Spinal cord (tissue), 10 donors: ENCODE data around the gene CCP110. TPM values are rescaled to one million over a fixed set of nuclear protein-coding genes. Genes with fewer than 3 reads are reported as not detected.
A peak's percentile ranks its signal among the peaks of the same experiment; 100 is the strongest.
"Not testable (repeated sequence)": the region's sequence is repeated elsewhere in the genome, so short reads cannot be mapped to it uniquely, and the experiment has no call there.

Experiments
- DNase-seq, 6 donors: peaks; one replicate each; pipeline versions ENCODE4 v3.0.0 to v3.0.0-alpha.2; 2013 to 2015; ENCODE audit warnings: low spot score in 6 of 6, low read depth in 4 of 6
- H3K27ac ChIP-seq: one replicate; pipeline ENCODE4 v1.5.1; 2013; ENCODE audit warnings: low read depth, low read length, control low read depth
- H3K27me3 ChIP-seq: one replicate; pipeline ENCODE4 v1.6.1; 2013; ENCODE audit warnings: low read length; ENCODE audit not compliant: control insufficient read depth, insufficient read depth
- H3K36me3 ChIP-seq: one replicate; pipeline ENCODE4 v1.6.1; 2013; ENCODE audit warnings: low read length; ENCODE audit not compliant: control insufficient read depth, insufficient read depth
- H3K4me1 ChIP-seq: one replicate; pipeline ENCODE4 v1.6.1; 2013; ENCODE audit warnings: low read length; ENCODE audit not compliant: control insufficient read depth, insufficient read depth
- H3K4me3 ChIP-seq: one replicate; pipeline ENCODE4 v1.5.1; 2013; ENCODE audit warnings: low read depth, low read length, control low read depth
- H3K9me3 ChIP-seq: one replicate; pipeline ENCODE4 v1.6.1; 2013; ENCODE audit warnings: low read length; ENCODE audit not compliant: control insufficient read depth, insufficient read depth
- WGBS: methylation state at CpG from one replicate; pipeline ENCODE4 v1.1.5; 2013; ENCODE audit warnings: missing lambda C conversion rate; ENCODE audit not compliant: insufficient coverage; 5-methylcytosine and 5-hydroxymethylcytosine counted together
- polyA plus RNA-seq, 2 donors: library from polyadenylated mRNA; unstranded; fragments of 120-200 nt; gene quantifications; one replicate each; pipeline ENCODE4 v1.2.1, GENCODE V29; 2013; ENCODE audit not compliant: insufficient read length in 2 of 2
- total RNA-seq, 2 donors: library from RNA; depleted of rRNA in 1 of 2; stranded (reverse); fragments of 120-200 nt in 1 of 2; fragments of >200 nt in 1 of 2; gene quantifications; one replicate each; pipeline versions ENCODE4 v1.2.3 to v1.2.4, GENCODE V29; 2013 to 2014
- donor health status: healthy.

CCP110 gene
- total and polyA plus RNA-seq, 4 donors: 24.5 to 78.1 (median 39.1) TPM

DNA sequence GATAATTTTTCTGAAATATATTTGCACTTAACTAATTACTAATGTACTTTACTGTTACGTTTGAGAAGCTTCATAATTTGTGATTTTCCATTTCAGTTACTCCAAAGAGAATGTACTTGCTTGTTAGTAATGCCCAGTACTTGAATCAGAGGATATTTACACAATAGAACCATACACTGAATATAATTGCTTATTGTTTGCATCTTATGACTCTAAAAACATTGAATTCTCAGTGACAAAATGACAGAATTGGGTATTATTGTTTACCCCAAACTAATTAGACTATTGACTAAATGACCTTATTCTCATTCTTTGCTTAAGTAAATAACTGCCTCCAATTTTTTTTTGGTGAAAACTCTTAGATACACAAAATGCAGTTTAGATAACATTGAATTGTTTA lies 8.9 kb downstream of the CCP110 start:
- WGBS: no CpG with 5 or more reads among the region's 1 CpG
- Histone ChIP-seq H3K27me3 (no peaks in the 10 kb centered on the region), H3K4me1 (no peaks in the 10 kb centered on the region), H3K4me3 (no peak overlapping the region), H3K9me3 (no peaks in the 10 kb centered on the region), H3K27ac (no peak overlapping the region), H3K36me3 (peaks cover 19% of the 10 kb centered on the region)
- no peak for DNase-seq

DNA sequence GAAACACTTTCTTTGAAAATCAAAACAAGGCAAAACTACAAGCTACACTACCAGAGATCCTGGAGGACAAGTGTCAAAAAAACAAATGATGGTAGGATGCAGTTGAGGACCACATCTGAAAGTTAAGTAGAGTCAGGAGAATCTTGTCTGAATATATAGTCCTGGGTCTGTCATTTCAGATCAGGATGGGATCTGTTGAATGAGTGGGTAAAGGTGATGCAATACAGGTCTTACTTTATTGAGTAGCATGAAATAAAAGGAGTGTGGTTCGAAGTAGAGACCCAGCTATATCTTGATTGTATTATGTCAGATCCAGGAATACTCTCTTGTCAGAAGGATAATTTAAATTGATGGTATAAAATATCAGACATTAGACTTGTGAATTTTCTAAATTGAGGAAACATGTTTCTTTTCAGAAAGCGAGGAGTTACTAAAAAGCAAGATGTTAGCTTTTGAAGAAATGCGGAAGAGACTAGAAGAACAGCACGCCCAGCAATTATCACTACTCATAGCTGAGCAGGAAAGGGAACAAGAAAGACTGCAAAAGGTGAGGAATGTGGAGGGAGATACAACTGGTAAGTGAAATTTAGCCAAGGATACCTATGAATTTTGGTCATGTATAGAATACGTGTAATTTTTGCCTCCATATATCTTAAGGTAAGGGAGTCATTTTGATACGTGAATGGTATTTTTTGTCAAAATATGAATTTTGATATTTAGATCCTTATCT lies 16.7 kb downstream of the CCP110 start:
- Histone ChIP-seq H3K4me3 (no peak overlapping the region), H3K36me3 (peaks cover 26% of the 10 kb centered on the region)

DNA sequence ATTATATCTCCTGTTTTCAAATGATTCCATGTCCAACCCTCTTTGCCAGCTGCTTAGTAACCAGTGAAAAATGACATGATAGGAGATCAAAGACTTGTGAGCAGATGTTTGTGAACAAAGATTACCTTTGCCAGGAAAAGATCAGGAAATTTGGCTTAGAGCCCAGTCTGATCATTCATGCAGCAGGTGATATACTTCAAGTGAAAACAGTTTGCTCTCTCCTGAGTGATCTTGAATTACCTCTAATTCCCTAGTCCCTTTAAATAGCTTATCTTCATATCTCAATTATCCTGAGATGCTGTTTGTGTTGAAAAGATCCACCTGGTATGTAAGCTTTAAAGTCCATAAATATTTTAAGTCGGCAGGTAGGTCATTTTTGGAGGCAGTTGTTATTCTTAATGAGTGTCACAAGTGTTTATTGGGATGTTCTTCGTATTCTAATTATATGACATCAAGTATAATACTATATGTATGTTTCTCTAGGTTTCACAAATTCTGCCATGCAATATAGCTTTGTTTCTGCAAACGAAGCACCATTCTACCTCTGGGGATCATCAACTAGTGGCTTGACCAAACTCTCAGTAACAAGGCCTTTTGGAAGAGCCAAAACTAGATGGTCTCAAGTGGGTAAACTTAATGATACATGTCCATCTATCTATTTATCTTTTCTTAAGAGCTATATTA lies 18.5 kb downstream of the CCP110 start:
- no CpG with 5 or more reads among the region's 3 CpGs for WGBS
- peaks cover 31% of the 10 kb centered on the region for H3K36me3 ChIP-seq
- peak in 1 of 6 donors; percentile 40 for DNase-seq

More for the DNA sequence above, 16.7 kb downstream of the CCP110 start:
- no peaks in the 10 kb centered on the region for H3K4me1 ChIP-seq
- no peak overlapping the region for H3K27ac ChIP-seq
- no peaks in the 10 kb centered on the region for H3K27me3 ChIP-seq
- DNase-seq: no peak
- 100% methylated on average over 1 of the region's 6 CpGs for WGBS
- no peaks in the 10 kb centered on the region for H3K9me3 ChIP-seq

DNA sequence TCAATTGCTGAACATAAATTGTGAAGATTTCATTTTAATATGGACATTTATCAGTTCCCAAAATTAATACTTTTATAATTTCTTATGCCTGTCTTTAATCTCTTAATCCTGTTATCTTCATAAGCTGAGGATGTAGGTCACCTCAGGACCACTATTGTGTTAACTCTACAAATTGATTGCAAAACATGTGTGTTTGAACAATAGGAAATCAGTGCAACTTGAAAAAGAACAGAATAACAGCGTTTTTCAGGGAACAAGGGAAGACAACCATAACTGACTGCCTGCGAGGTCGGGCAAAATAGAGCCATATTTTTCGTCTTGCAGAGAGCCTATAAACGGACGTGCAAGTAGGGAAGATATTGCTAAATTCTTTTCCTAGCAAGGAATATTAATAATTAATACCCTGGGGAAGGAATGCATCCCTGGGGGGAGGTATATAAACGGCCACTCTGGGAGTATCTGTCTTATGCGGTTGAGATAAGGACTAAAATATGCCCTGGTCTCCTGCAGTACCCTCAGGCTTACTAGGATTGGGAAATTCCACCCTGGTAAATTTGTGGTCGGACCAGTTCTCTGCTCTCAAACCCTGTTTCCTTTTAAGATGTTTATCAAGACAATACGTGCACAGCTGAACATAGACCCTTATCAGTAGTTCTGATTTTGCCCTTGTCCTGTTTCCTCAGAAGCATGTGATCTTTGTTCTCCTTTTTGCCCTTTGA lies 19.7 kb downstream of the CCP110 start:
- H3K4me3 ChIP-seq, H3K27me3 ChIP-seq, H3K27ac ChIP-seq, H3K4me1 ChIP-seq, H3K9me3 ChIP-seq, DNase-seq: not testable (repeated sequence)
- peaks cover 25% of the 10 kb centered on the region for H3K36me3 ChIP-seq
- WGBS: 92% methylated on average over 4 of the region's 10 CpGs

More for the DNA sequence above, 18.5 kb downstream of the CCP110 start:
- H3K9me3 ChIP-seq: no peaks in the 10 kb centered on the region
- H3K4me1 ChIP-seq: no peaks in the 10 kb centered on the region
- no peak overlapping the region for H3K27ac ChIP-seq
- no peak overlapping the region for H3K4me3 ChIP-seq
- H3K27me3 ChIP-seq: no peaks in the 10 kb centered on the region

DNA sequence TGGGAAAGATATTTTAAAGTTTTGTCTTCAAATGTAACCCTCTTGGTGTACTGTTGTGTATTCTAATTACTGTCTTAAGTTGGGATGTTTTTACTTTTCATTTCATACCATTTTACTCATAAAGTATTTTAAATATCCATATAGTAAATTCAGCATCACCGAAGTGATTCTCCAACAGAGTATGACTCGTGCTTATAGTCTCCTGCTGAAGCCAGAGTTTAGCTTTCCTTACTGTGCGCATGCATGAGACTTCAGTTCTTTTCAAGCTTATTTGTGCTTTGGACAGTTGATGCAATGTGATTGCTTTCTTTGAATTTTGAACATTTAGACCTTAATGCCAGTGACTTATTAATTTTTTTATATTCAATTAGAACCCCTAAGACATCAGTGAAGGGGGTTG lies 24.4 kb downstream of the CCP110 start:
- no peaks in the 10 kb centered on the region for H3K27me3 ChIP-seq
- WGBS: 80% methylated on average over 1 of the region's 3 CpGs

DNA sequence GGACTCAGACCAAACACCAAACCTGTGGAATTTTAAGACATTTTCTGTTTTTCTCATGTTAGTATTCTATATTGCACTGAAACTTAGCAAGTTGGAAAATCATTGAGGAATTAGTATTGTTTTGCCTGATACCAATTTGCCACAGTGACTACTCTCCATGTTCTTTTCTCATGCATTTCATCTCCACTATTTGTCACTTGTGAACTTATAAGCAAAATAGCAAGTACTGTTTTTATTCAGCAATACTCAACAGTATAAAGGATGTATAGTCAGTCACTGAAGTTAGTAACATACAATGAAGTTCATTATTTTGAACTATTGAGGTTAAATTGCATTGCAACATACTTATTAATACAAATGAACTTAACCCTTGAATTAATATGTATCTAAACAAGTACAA lies 25.9 kb downstream of the CCP110 start:
- DNase-seq: no peak
- H3K4me1 ChIP-seq: peaks cover 3% of the 10 kb centered on the region
- peaks cover 18% of the 10 kb centered on the region for H3K36me3 ChIP-seq
- no peak overlapping the region for H3K4me3 ChIP-seq
- no peak overlapping the region for H3K27ac ChIP-seq
- H3K27me3 ChIP-seq: no peaks in the 10 kb centered on the region
- H3K9me3 ChIP-seq: no peaks in the 10 kb centered on the region

More for the DNA sequence above, 24.4 kb downstream of the CCP110 start:
- H3K4me1 ChIP-seq: no peaks in the 10 kb centered on the region
- H3K36me3 ChIP-seq: peaks cover 14% of the 10 kb centered on the region
- no peak for DNase-seq
- H3K4me3 ChIP-seq: no peak overlapping the region
- no peak overlapping the region for H3K27ac ChIP-seq
- H3K9me3 ChIP-seq: no peaks in the 10 kb centered on the region

DNA sequence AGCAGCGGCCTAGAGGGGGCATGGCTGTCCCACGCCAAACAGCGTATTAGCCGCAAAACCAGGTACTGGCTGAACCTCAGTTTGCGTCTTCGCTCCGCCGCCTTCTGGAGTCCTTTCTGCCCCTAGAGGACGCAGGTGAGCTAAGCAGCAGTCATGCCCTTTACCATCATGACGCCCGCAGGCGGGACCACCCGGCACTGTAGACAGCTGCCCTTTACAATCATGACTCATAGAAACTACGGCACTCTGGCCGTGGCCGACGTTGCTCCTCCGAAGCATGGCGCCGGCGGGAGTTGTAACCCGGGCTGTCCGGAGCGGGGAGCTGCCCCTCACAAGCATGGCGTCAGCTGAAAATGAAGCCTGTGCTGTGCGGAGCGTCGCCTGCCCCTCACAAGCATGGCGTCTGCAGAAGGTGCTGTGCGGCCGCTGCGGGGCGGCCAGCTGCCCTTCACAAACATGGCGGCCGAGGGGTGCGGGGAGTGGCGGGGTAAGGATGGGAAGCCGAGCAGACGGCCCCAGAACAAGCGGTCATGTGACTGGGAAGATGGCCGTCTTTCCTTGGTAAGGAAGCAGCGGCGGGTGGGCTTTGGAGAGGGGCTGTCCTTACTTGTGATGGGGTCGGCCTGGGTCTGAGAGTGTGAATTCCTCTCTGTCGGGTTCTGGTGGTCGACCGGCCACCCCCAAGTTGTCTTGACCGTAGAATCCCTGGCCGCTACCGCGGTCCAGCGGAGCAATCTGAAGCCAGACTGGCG lies 31.6 kb downstream of the CCP110 start, which contains the start of gene VPS35L:
Gene VPS35L (plus strand): TSS at position 518 of the 752 bp plus-strand sequence. CDS start 27 bp downstream, at position 545.
- Histone ChIP-seq H3K9me3 (no peaks in the 10 kb centered on the region), H3K27ac (peak within 1 kb of the TSS; percentile 94), H3K4me3 (peak within 1 kb of the TSS; percentile 87), H3K27me3 (no peaks in the 10 kb centered on the region), H3K4me1 (peaks cover 22% of the 10 kb centered on the region), H3K36me3 (peaks cover 8% of the 10 kb centered on the region)
- WGBS: under 1% methylated on average over 53 of the region's 53 CpGs
- peak; percentile 95 to 99 (median 98) for DNase-seq

DNA sequence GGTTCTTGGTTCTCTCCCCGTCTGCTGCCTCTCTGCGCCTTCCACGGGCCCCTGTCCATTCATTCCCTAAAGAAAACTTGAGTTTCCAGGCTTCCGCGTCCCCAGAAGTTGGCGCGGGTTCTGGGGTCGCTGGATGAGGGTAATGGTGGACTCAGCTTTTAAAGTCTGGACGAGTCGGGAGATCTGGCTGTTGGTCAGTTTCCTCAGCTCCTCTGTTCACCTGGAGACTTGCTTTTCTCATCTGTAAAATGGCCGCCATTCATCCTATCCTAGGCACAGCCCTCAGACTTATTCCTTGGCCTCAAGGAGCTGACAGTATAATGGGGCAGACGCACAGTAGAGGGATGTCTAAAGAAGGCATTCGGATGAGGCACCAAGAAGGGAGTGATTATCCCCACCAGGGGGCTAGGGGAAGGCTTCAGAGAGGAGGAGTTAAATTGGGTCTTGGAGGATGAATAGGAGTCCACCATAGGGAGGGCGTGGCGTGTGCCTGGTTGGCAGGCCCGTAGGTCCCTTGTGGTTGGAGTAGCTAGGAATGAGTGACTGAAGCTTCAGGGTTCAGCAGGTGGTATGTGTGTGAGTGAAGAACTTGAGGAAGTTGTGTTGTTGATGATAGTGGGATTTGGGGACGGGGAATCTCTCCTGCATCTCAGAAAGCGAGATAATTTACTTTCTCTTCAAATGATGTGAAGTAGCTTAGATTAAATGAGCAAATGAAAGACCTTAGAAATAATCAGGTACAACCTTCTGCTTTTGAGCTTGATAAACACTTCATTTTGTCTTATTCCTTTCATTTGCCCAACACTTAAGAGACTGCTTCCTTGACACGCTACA lies 32.4 kb downstream of the CCP110 start:
- H3K4me1 ChIP-seq: peaks cover 22% of the 10 kb centered on the region
- H3K4me3 ChIP-seq: peak overlapping the region; percentile 87
- WGBS: 36% methylated on average over 10 of the region's 19 CpGs
- no peaks in the 10 kb centered on the region for H3K9me3 ChIP-seq
- no peaks in the 10 kb centered on the region for H3K27me3 ChIP-seq
- DNase-seq: peak in 2 of 6 donors; percentile 4 to 17
- peaks cover 8% of the 10 kb centered on the region for H3K36me3 ChIP-seq
- peak overlapping the region; percentile 94 for H3K27ac ChIP-seq
